Activated T-helper 1 cell treated with anti-CD3 and anti-CD28 coated beads, Interleukin-12 subunit alpha, Interleukin-12 subunit beta, Interleukin-2, Interleukin-4 antibody, amounts not matched to agents 30 ng/mL and 10 ng/mL and 1 ng/mL, durations not matched to agents 14 hours and 24 hours and 36 hours (primary cell): ENCODE data around the gene MIA2. TPM values are rescaled to one million over a fixed set of nuclear protein-coding genes. Genes with fewer than 3 reads are reported as not detected.
A peak's percentile ranks its signal among the peaks of the same experiment; 100 is the strongest.

Source experiments
- DNase-seq: peaks from one replicate; pipeline ENCODE4 v3.0.0; 2021; ENCODE audit warnings: low spot score
- H3K27ac Mint-ChIP-seq: one replicate; pipeline ENCODE4 v1.8.0; 2021; ENCODE audit warnings: mild to moderate bottlenecking, mixed read lengths
- H3K27me3 Mint-ChIP-seq: one replicate; pipeline ENCODE4 v1.8.0; 2022; ENCODE audit warnings: mild to moderate bottlenecking, moderate library complexity, mixed read lengths; ENCODE audit not compliant: insufficient read depth
- H3K36me3 Mint-ChIP-seq: one replicate; pipeline ENCODE4 v1.8.0; 2021; ENCODE audit warnings: low read depth, mixed read lengths
- H3K4me1 Mint-ChIP-seq: one replicate; pipeline ENCODE4 v1.8.0; 2021; ENCODE audit warnings: low read depth, mixed read lengths
- H3K4me3 Mint-ChIP-seq: one replicate; pipeline ENCODE4 v1.8.0; 2021; ENCODE audit warnings: mild to moderate bottlenecking, moderate library complexity, mixed read lengths
- H3K9me3 Mint-ChIP-seq: one replicate; pipeline ENCODE4 v1.8.0; 2021; ENCODE audit warnings: mixed read lengths
- intact Hi-C: fragments of 100-400 bp; cut with micrococcal nuclease; formaldehyde crosslinking; loops from one replicate; pipeline ENCODE4 v1.15.1; 2024
- total RNA-seq: library from RNA; stranded (reverse); gene quantifications from 2 replicates; pipeline ENCODE4 v1.2.3, GENCODE V29; 2022

MIA2 gene
- total RNA-seq, 1 donor from 2014 or later, result 22.6 TPM

GRCh38 chr14:39432619-39433451 is 199.1 kb downstream of the MIA2 start:
- peak overlapping the region; percentile 90 for H3K27ac Mint-ChIP-seq
- intact Hi-C loops, result loop anchor here (1.0 to 10.0 kb wide), 9 partner anchors 13 to 1368 kb away; partner anchors contain the start of genes GEMIN2, PNN, SEC23A and TRAPPC6B
- DNase-seq, result peak; percentile 72
- peaks cover 2% of the 10 kb centered on the region for H3K36me3 Mint-ChIP-seq
- no peaks in the 10 kb centered on the region for H3K27me3 Mint-ChIP-seq
- H3K4me1 Mint-ChIP-seq, result peaks cover 41% of the 10 kb centered on the region
- peak overlapping the region; percentile 99 for H3K4me3 Mint-ChIP-seq
- H3K9me3 Mint-ChIP-seq, result no peaks in the 10 kb centered on the region

- Mint-ChIP-seq H3K27me3 (no peaks in the 10 kb centered on the region), H3K36me3 (peaks cover 2% of the 10 kb centered on the region), H3K27ac (peak overlapping the region; percentile 90), H3K9me3 (no peaks in the 10 kb centered on the region), H3K4me3 (peak overlapping the region; percentile 99), H3K4me1 (peaks cover 36% of the 10 kb centered on the region)
- DNase-seq, result no peak
- intact Hi-C loops, result loop anchor here (1.0 to 10.0 kb wide), 3 partner anchors 13 to 1369 kb away; no protein-coding TSS in a partner anchor
These were observed 199.7 kb downstream of the MIA2 start for GRCh38 chr14:39433452-39433813.

GRCh38 chr14:39434401-39434800 is 200.7 kb downstream of the MIA2 start:
- H3K4me1 Mint-ChIP-seq, result peaks cover 27% of the 10 kb centered on the region
- H3K36me3 Mint-ChIP-seq, result peaks cover 2% of the 10 kb centered on the region
- intact Hi-C loops, result loop anchor here (10.0 kb wide), 1 partner anchor 1370 kb away; no protein-coding TSS in a partner anchor
- H3K27ac Mint-ChIP-seq, result no peak overlapping the region
- no peaks in the 10 kb centered on the region for H3K27me3 Mint-ChIP-seq
- H3K9me3 Mint-ChIP-seq, result no peaks in the 10 kb centered on the region
- H3K4me3 Mint-ChIP-seq, result no peak overlapping the region
- no peak for DNase-seq

DNA sequence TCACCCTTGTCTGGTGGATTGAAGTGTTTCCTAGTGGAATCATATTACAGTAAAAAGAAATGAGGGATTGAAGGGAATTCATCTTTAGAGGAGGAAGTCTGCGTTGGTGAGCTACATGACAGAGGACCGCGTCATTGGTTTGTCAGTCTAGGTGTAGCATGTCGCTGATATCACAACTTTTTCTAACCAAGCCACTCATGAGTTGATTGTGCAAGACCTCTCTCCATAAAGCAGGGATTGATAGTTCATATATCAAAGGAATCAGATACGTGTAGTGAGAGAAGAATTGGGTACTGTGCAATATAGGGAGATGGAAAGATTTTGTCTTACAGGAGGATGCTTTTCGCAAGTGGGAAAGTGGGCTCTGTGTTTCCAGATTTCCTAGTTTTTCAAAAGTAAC is 201.5 kb downstream of the MIA2 start:
- intact Hi-C loops, result loop anchor here (10.0 kb wide), 1 partner anchor 1370 kb away; no protein-coding TSS in a partner anchor
- Mint-ChIP-seq H3K36me3 (peaks cover 2% of the 10 kb centered on the region), H3K9me3 (peaks cover under 1% of the 10 kb centered on the region), H3K27ac (no peak overlapping the region), H3K4me1 (peaks cover 18% of the 10 kb centered on the region), H3K27me3 (no peaks in the 10 kb centered on the region), H3K4me3 (no peak overlapping the region)
- no peak for DNase-seq

Other genes starting within 250 kb of the MIA2 start
- gene SEC23A, start 130.7 kb upstream of the MIA2 start, total RNA-seq, result 61.2 and 72.0 TPM in 2 replicates
- 22.2 and 23.7 TPM in 2 replicates for gene GEMIN2, start 119.6 kb upstream of the MIA2 start, total RNA-seq
- gene TRAPPC6B, start 63.6 kb upstream of the MIA2 start, total RNA-seq, result 17.4 and 18.5 TPM in 2 replicates
- gene PNN, start 58.7 kb upstream of the MIA2 start, total RNA-seq, result 111 and 116 TPM in 2 replicates
- 18.1 and 20.5 TPM in 2 replicates for gene FBXO33, start 198.5 kb downstream of the MIA2 start, total RNA-seq